Endodermal cell (in vitro differentiated cells): ENCODE data around the gene PICK1. TPM values are rescaled to one million over a fixed set of nuclear protein-coding genes. Genes with fewer than 3 reads are reported as not detected.
"Not testable (repeated sequence)": the region's sequence is repeated elsewhere in the genome, so short reads cannot be mapped to it uniquely, and the experiment has no call there.

Experiments used
- DNase-seq: peaks from one replicate; pipeline ENCODE4 v3.0.0-alpha.2; 2017
- H3K27ac ChIP-seq: 2 replicates; pipeline ENCODE4 v1.5.1; 2013; ENCODE audit warnings: mild to moderate bottlenecking, low read depth, low read length, moderate library complexity
- H3K27me3 ChIP-seq: 2 replicates; pipeline ENCODE4 v1.6.1; 2013; ENCODE audit warnings: mild to moderate bottlenecking, low read length, moderate library complexity; ENCODE audit not compliant: insufficient read depth, control insufficient read depth, poor library complexity, severe bottlenecking
- H3K36me3 ChIP-seq: 2 replicates; pipeline ENCODE4 v1.7.0; 2013; ENCODE audit warnings: mild to moderate bottlenecking, low read length, moderate library complexity; ENCODE audit not compliant: control insufficient read depth, insufficient read depth
- H3K4me1 ChIP-seq: one replicate; pipeline ENCODE4 v1.7.0; 2013; ENCODE audit warnings: low read length; ENCODE audit not compliant: control insufficient read depth, insufficient read depth
- H3K4me3 ChIP-seq: 2 replicates; pipeline ENCODE4 v1.5.1; 2013; ENCODE audit warnings: mild to moderate bottlenecking, low read length, moderate library complexity
- H3K9ac ChIP-seq: 2 replicates; pipeline ENCODE4 v1.6.1; 2013; ENCODE audit warnings: mild to moderate bottlenecking, low read length, moderate library complexity; ENCODE audit not compliant: poor library complexity, severe bottlenecking; ENCODE audit errors: extremely low read depth
- H3K9me3 ChIP-seq: 2 replicates; pipeline ENCODE4 v1.6.1; 2013; ENCODE audit warnings: mild to moderate bottlenecking, low read length, moderate library complexity; ENCODE audit not compliant: control insufficient read depth
- H3K27ac Mint-ChIP-seq: 2 replicates; pipeline ENCODE4 v1.8.0; 2020; ENCODE audit warnings: mixed read lengths
- H3K27me3 Mint-ChIP-seq: 2 replicates; pipeline ENCODE4 v1.8.0; 2021; ENCODE audit warnings: mild to moderate bottlenecking, mixed read lengths; ENCODE audit not compliant: insufficient read depth
- H3K36me3 Mint-ChIP-seq: 2 replicates; pipeline ENCODE4 v1.8.0; 2020; ENCODE audit warnings: low read depth, mixed read lengths
- H3K4me1 Mint-ChIP-seq: 2 replicates; pipeline ENCODE4 v1.8.0; 2020; ENCODE audit warnings: mixed read lengths
- H3K4me3 Mint-ChIP-seq: 2 replicates; pipeline ENCODE4 v1.8.0; 2020; ENCODE audit warnings: mild to moderate bottlenecking, moderate library complexity, mixed read lengths
- H3K9me3 Mint-ChIP-seq: 2 replicates; pipeline ENCODE4 v1.8.0; 2020; ENCODE audit warnings: mild to moderate bottlenecking, mixed read lengths
- WGBS, 2 experiments: methylation state at CpG; one replicate each; pipeline versions ENCODE4 v1.1.5 to v1.1.7; 2013; ENCODE audit warnings: missing lambda C conversion rate in 2 of 2, mixed read lengths in 1 of 2; ENCODE audit not compliant: insufficient coverage in 1 of 2, insufficient read length in 1 of 2; 5-methylcytosine and 5-hydroxymethylcytosine counted together
- total RNA-seq, 2 donors: library from RNA; stranded (reverse); fragmentation: NEBNext Ultra II Directional in 1 of 2; extraction: Animal tissue kit (Norgen Biotek cat#: 25700) in 1 of 2; gene quantifications; 2 replicates in 1 of 2; 3 replicates in 1 of 2; pipeline ENCODE4 v1.2.1, GENCODE V29; 2021
- TF ChIP-seq, protein P1 (sequence below): fragments of 200-600 bp; sonication (generic); conservative IDR thresholded peaks from 2 replicates; pipeline ENCODE4 v1.5.0; 2021; ENCODE audit warnings: antibody characterized with exemption, mild to moderate bottlenecking

Gene PICK1
- total RNA-seq, 2 donors from 2014 or later, result 42.7 to 54.1 TPM

DNA sequence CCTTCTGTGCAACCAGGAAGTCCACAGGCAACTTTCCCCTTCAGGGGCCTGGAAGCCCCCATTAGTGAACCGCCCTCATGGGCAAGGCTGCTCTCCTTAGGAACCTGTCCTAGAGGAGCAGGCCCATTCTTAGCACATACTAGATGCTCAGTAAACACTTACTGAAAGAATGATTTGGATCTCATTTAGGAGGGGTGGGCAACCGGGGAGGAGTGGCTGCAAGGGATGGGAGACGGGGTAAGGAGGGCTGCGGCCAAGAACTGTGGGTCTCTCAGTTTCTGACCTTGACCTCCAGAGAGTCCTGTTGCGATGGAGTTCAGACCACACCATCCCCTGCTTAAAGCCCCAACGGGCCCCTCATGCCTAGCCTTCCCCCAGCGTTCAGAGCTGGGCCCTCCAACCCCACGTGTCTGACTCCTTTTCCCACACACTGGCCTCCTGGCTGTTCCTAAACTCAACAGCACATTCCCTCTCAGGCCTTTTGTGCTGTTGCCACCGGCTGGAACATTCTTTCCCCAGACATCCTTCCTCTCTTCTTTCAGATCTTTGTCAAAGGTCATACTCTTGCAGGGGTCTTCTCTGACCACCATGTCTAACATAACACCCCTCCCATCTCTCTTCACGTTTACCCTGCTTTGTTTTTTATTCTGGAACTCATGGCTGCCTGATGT, 20.7 kb upstream of the PICK1 start:
- H3K27me3 Mint-ChIP-seq, result no peaks in the 10 kb centered on the region
- Histone ChIP-seq H3K27me3 (no peaks in the 10 kb centered on the region), H3K4me1 (no peaks in the 10 kb centered on the region), H3K27ac (no peak overlapping the region), H3K9ac (no peak overlapping the region), H3K9me3 (no peaks in the 10 kb centered on the region), H3K36me3 (no peaks in the 10 kb centered on the region), H3K4me3 (no peak overlapping the region)
- no peak for DNase-seq
- H3K4me1 Mint-ChIP-seq, result peaks cover 13% of the 10 kb centered on the region
- H3K4me3 Mint-ChIP-seq, result no peak overlapping the region
- 80 to 89% methylated on average over 9 to 10 of the region's 10 CpGs for WGBS, 2 experiments
- H3K27ac Mint-ChIP-seq, result no peak overlapping the region
- H3K36me3 Mint-ChIP-seq, result no peaks in the 10 kb centered on the region
- H3K9me3 Mint-ChIP-seq, result peaks cover 3% of the 10 kb centered on the region
- TF ChIP-seq, protein P1, sequence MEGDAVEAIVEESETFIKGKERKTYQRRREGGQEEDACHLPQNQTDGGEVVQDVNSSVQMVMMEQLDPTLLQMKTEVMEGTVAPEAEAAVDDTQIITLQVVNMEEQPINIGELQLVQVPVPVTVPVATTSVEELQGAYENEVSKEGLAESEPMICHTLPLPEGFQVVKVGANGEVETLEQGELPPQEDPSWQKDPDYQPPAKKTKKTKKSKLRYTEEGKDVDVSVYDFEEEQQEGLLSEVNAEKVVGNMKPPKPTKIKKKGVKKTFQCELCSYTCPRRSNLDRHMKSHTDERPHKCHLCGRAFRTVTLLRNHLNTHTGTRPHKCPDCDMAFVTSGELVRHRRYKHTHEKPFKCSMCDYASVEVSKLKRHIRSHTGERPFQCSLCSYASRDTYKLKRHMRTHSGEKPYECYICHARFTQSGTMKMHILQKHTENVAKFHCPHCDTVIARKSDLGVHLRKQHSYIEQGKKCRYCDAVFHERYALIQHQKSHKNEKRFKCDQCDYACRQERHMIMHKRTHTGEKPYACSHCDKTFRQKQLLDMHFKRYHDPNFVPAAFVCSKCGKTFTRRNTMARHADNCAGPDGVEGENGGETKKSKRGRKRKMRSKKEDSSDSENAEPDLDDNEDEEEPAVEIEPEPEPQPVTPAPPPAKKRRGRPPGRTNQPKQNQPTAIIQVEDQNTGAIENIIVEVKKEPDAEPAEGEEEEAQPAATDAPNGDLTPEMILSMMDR, result no peak

DNA sequence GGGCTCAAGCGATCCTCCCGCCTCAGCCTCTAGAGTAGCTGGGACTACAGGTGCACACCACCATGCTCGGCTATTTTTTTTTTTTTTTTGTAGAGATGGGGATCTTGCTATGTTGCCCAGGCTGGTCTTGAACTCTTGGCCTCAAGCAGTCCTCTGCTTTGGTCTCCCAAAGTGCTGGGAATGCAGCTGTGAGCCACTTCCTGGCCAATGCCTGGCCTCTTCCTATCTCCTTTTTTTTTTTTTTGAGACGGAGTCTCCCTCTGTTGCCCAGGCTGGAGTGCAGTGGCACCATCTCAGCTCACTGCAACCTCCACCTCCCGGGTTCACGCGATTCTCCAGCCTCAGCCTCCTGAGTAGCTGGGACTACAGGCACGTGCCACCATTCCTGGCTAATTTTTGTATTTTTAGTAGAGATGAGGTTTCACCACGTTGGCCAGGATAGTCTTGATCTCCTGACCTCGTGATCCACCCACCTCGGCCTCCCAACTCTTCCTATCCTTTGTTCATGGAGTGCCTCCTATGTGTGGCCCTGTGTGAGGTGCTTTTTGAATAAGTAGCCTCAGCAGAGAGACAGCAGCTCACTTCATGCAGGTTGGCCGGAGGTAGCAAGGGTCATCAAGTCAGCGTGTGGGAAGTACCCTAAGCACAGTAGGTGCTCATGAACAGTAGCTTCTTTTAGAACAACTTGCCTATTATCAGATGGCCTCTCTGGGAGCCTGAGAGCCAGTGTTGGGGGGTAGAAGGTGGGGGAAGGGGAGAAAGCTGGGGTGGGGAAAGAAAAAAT, 19.6 kb upstream of the PICK1 start:
- H3K9ac ChIP-seq, H3K4me3 ChIP-seq, H3K9me3 ChIP-seq, H3K36me3 Mint-ChIP-seq, H3K27me3 Mint-ChIP-seq, H3K27ac Mint-ChIP-seq, H3K9me3 Mint-ChIP-seq, H3K36me3 ChIP-seq, H3K27ac ChIP-seq, DNase-seq, H3K4me1 ChIP-seq, H3K4me3 Mint-ChIP-seq, H3K27me3 ChIP-seq: not testable (repeated sequence)
- WGBS, 2 experiments, result 78 to 93% methylated on average over 4 to 13 of the region's 13 CpGs
- H3K4me1 Mint-ChIP-seq, result peaks cover 13% of the 10 kb centered on the region

DNA sequence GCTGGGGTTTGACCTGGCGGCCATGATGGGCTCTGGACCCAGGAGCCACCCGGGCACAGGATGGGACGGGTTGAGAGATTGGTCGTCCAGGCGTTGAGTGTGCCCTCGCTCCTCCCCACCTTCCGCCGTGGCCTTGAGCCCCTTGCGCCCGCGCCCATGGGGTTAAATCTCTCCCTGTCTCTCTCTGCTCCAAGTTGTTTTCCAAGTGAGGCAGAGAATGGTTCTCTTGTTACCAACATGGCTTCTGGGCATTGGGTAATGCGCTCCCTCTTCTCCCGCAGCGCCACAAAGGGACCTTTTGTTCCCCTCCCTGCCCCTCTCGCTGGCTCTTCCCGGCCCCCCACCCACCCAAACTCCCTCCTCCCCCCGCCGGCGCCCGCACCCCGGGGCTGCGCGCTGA, 18.8 kb upstream of the PICK1 start:
- DNase-seq, result no peak
- Histone ChIP-seq H3K4me3 (no peak overlapping the region), H3K9me3 (no peaks in the 10 kb centered on the region), H3K4me1 (no peaks in the 10 kb centered on the region), H3K27me3 (no peaks in the 10 kb centered on the region), H3K9ac (no peak overlapping the region), H3K36me3 (no peaks in the 10 kb centered on the region), H3K27ac (no peak overlapping the region)
- no peaks in the 10 kb centered on the region for H3K27me3 Mint-ChIP-seq
- no peak overlapping the region for H3K4me3 Mint-ChIP-seq
- TF ChIP-seq, protein P1, result no peak
- no peaks in the 10 kb centered on the region for H3K36me3 Mint-ChIP-seq
- H3K4me1 Mint-ChIP-seq, result peaks cover 13% of the 10 kb centered on the region
- 87 to 94% methylated on average over 11 to 17 of the region's 23 CpGs for WGBS, 2 experiments
- peaks cover 3% of the 10 kb centered on the region for H3K9me3 Mint-ChIP-seq
- no peak overlapping the region for H3K27ac Mint-ChIP-seq
